Stimulated activated CD8-positive, alpha-beta memory T cell treated with anti-CD3 and anti-CD28 coated beads, Interleukin-15, amount 100 ng/mL, for 48 hours (primary cell): ENCODE results near the gene C14orf132.

Experiments
- DNase-seq, 2 donors: peaks; one replicate each; pipeline ENCODE4 v3.0.0-alpha.2; 2020; ENCODE audit warnings: low read depth in 2 of 2

The C14orf132 gene

DNA sequence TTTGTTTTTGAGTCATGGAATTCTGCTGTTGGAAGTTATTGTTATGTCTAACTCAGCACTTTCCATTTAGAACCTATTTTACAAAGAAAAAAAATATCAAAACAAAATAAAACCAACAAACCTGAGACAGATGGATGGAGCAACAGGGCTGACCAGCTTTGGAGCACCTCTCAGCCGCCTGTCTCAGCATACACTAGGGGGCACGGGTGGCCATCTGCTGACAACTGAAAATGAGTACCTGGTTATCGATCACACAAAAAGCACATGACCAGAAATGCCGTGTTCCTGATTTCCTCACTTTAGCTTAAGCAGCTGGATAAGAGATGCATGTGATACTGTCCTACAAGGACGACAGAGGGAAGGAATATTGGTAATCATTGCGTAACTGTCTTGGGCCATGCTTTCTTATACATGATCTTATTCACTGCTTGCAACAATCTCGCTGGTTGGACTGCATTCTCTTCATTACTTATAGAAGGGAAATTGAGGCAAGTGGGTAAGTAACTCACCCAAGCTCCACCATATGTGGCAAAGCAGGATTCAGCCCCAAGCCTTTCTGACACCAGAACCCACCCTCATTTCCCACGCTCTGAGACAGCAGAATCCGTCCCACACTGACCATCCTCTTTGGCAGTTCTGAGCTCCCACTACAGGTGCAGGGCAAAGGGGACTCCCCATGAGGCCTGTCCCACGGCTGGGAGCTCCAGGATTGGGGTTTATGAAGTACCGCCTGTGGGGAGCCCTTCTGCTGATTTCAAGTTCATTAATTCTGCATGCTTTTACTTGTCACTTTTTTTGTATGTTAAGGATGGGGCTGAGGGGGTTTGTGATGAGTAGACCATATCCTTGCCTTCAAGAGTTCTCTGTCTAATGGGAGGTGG, 43.5 kb downstream of the C14orf132 start:
- no peak for DNase-seq

DNA sequence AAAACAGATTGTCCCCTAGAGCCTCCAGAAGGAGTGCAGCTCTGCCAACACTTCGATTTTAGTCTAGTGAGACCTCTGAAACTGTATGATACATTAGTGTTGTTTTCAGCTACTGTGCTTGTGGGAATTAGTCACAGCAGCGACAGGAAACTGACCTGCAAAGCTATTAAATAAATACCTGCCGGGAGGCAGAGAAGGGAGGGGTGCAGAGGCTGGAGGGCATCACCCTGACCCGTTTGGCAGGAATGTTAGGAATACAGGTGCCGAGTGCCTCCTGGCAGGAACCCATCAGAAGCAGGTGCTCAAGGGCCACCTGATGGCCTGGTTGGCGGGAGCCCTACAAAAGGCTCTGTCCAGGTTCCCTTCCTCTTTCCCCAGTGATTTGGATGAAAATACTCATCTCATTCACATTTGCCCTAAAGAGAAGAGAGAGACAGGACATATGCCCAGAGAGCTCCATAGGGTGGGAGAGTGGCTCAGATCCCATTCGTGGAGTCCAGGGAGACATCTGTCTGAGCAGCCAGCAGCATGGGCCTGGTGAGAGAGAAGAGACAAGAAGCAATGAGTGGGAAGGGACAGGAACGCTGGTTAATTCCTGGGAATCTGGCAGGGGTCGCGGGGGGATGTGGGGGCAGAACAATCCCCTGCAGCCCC, 44.6 kb downstream of the C14orf132 start:
- DNase-seq, result no peak

DNA sequence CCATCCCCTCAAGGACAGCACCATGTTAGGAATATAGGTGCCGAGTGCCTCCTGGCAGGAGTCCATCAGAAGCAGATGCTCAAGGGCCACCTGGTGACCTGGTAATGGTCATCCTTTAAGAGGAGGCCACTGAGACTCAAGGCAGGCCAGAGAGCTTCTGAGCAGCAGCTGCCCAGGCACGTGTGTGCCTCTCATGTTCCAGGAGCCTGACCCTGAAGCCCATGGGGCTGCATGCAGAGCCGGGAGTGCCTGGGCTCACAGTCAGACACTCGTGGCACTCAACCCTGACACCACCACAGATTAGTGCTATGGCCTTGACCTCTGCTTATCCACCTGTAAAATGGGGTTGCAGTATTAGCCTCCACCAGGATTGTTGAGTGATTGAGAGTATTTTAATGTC, 45.6 kb downstream of the C14orf132 start:
- no peak for DNase-seq

DNA sequence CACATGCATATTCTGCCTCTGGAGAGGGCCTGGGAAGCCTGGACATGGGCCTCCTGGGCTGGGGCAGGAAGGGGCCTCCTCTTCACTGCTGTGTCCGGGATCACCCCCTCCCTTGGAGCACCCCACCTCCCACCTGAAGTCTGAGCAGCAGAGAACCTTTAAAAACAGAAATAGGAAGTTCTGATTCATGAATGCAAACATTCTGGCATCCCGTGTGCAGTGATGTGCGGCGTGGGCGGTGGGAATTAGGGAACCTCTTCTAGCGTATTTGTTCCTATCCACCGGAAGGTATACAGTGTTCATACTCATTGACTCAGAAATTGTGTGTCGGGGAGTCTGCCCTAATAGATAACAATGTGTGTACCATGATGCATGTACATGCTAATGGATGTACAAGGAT, 46.2 kb downstream of the C14orf132 start:
- DNase-seq, result no peak

DNA sequence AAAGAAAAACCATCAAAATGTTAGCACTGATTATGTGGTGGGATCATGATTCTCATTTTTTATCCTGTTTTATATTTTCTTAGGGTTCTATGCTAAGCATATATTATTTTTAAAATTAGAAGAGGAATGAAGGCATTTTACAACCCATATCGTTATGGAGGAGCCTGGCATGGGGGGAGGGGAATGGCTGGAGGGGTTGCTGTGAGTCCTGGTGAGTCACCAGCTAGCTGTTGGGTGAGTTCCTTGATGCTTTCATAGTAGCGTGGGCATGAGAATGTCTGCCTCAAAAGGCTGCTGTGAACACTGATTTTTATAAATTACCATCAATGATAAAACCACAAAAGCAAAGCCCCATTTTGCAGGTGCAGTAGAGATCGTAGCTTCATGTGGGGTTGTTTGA, 46.9 kb downstream of the C14orf132 start:
- no peak for DNase-seq

DNA sequence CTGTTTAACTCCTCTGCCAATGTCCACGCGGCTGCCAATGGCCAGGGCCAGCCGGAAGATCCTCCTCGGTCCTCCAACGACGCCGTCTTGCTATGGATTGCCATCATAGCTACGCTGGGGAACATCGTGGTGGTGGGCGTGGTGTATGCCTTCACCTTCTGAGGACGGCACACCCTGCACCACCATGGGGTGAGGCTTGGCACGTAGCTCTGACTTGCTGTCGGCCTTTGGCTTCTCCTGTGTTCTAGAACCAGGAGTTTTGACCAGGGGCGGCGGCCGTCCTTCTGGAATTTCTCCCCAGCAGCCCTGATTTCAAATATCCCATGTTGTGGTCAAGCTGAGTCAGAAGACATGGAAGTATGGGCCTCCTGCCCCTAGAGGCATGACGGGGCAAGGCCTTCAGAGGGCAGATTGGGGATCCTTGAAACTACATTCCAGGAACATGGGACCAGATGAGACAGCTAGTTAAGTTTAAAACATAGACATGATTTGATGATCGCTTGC, 47.5 kb downstream of the C14orf132 start:
- no peak for DNase-seq

DNA sequence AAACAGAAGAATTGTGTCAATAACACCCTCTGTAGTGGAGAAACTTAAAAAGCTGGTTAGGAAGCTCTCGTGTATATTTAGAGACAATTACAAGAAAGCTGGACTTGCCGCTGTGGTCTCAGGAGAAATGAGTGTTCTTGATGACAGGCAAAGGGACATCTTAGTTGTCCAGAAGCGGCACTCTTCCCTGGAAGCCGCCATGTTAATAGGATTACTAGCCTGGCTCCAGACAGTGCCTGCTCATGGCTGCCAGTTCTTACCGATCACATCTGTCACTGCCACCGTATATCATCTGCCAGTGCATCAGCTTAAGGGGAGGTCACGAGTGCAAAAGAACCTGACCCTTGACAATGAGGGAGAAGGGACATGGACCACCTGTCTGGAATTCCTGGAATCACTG, 48.9 kb downstream of the C14orf132 start:
- DNase-seq, result no peak

DNA sequence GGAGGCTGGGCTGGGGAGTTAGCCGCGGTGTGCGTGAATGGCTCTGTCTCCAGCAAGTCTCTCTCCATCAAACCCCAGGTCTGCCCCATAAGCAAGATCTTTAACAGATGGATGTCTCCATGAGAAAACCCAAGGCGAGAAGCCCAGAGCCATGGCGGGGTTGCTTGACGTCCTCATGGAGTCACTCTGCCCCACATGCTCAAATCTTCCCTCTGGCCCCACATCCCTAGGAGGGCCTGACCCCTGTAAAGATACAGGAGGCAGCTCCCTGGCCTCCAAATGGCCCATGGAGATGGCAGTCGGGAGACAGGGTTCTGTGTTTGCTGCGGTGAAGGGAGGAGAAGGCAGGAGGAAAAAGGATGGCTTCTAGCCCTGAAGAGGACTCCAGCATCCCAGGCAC, 49.3 kb downstream of the C14orf132 start:
- DNase-seq, result no peak

DNA sequence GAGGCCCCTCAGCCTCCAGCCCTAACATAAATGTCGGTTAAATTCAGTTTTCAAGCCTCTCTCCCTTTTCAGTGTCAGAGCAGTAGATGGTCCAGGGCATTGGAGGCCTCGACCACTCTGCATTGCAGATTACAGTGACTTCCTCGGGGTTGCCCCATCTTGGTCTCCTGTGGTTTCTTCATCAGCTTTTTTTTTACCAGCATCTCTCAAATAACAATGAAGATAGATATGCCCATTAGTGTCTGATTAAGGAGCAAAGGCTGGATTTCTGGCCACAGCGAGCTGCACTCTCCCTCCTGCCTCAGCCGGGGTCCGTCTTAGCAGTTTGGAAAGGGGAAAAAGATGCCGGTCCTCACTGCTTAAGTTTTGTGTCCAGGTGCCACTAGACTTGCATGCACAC, 49.7 kb downstream of the C14orf132 start:
- DNase-seq, result no peak

DNA sequence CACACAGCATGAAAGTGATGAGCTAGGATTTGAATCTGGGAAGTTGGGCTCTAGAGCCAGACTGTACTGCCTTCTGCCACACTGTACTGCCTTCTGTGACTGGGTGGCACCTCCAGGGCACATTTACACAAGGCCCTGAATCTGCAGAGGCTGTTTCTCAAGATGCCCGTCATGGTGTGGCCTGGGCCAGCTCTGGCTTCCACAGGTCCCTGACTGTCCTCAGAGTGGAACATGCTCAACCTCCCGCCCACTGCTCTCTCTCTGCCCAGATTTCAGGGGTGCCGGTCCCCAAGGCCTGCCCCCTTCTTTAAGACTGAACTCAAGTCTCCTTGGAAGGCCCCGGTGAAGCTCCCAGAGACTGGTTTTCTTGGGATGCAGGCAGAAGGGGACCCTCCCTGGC, 50.2 kb downstream of the C14orf132 start:
- no peak for DNase-seq

DNA sequence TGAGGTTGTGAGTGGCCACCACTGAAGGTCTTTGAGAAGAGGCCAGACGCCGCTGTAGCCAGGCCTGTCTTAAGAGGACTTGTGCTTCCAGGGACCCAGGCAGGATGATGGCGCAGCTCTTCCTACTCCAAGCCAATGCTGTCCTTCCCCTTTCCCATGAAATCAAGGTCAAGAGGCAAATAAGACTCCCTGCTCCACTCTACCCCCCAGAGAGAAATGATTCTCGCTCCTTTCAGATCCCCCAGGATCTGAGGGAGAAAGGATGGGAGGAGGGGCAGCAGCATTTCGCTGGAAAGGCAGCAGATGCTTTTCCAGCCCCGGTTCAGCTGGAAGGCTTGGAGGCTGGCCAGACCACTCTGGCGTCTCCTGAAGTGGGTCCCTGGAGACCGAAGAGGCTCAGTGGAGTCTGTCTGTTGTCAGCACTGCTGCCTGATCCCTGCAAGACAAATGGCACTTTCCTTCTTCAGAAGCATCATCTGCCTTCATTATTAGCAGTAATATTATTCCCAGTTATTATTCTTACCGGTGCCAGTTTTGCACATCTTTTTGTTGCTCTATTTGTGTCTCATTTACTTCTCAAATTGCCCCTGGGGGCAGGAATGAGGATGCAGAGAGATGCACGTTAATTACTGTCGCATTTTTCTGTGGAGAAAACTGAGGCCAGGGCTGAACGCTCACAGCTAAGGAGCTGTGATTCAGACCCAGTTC, 51.4 kb downstream of the C14orf132 start:
- DNase-seq, result no peak

DNA sequence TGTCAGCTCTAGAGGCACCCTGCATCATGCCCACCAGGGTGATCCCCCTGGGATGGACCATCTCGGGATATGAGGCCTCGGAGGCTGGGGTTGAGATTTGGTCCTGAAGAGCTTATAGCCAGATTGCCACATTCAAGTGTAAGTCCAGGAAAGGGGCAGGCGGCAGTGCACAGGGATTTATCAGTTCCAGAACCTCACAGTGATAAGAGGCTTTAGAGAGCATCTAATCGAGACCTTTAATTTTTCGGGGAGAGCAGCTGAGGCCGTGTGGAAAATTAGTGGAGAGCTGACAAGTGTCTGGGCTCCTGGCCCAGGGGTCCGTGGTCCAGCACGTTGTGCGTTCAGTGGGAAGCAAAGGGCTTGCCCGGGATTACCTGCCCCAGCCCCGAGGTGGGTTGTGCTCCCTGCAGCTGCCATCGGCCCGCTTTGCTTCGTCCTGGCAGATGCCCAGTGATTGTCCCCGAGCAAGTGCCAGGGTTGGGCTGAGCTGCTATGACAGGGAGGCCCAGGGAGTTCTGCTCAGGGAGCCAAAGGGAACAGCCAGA, 52.1 kb downstream of the C14orf132 start:
- DNase-seq, result no peak

DNA sequence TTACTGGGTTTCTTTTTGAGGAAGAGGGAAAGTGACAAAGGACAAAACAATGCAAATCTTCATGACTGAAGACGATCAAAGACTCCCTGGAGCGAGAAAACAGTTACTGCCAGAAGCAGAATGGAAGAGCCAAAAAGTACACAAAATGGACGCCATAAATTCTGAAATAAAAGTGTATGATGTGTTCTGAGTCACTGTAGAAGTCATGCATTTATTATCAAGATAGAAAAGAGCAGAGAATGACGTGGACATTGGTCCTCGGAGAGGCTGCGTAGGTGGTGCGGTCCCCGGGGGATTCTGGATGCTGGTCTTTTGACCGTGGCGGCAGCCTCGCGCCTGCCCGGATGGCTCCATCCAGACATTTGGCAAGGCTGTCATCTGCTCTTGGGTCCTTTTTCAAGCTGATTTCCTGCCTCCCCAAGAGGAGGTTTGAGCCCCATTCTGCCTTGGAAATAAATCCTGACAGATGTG, 52.8 kb downstream of the C14orf132 start:
- DNase-seq, result no peak

DNA sequence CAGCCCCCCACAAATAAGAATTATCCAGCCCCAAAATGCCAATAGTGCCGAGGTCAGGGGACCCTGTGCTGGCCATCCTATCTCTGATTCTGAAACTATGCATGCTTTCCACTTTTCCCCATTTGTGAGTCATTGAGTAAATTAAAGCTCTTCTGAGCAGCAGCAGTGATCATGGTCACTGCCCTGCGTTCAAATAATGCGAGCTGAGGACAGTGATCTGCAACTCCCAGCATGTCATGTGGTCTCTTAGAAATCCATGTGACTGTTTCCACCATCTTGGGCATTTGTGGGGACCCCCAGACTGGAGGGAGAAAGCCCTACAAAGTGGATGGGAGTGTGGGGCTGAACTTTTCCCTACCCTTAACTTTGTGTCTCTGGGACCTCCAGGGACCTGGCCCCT, 53.8 kb downstream of the C14orf132 start:
- DNase-seq, result no peak

DNA sequence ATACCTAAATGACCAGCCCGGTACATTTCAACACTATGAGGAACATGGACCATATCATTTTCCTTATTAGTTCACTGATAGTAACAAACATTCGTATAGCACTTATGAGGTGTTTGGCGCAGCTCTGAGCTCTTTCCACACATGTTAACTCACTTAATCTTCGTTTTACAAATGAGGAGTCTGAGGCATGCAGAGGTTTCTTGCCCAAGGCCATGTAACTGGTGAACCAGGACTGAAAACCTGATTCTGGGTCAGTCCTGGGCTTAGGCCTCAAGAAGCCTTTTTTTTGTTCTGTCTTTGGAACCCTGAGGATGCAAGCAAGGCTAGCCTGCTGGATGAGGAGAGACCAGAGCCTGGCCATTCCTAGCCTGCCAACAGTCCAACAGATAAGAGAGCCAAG, 55.0 kb downstream of the C14orf132 start:
- no peak for DNase-seq

DNA sequence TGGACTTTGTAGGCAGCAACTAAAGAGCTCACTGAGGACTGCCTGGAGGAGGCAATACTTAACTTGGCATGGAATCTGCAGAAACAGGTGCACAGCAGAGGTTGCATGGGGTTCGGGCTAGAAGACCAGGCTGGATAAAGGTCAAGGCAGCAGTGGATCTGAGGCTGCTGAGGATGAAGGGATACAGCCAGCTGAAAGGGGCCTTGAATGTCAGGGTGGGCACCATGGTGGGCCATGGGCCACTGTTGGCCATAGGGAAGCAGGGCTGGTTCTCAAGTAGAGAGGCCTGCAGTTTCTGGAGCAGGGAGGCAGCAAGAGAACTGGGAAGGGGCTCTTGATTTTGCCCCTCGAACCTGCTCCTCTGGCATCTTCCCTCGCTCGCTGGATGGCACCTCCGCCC, 55.5 kb downstream of the C14orf132 start:
- no peak for DNase-seq

DNA sequence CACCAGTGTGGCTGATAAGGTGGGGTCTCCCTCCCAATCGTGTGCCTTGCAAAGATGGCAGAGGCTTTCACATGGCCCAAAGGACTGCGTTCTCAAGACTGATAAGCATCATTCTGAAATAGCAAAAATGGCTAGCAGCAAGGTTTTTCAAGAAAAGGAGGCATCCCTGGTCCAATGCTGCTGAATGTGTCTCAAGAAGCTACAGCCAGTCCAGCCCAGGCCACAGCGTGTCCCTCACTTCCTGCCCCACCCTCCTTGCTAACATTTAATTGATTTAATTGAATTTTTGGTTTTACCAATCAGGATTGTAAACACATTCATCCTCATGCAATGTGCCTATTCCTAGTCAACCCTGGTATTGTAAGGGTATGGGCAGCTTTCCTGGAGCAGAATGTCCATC, 55.9 kb downstream of the C14orf132 start:
- DNase-seq, result no peak

DNA sequence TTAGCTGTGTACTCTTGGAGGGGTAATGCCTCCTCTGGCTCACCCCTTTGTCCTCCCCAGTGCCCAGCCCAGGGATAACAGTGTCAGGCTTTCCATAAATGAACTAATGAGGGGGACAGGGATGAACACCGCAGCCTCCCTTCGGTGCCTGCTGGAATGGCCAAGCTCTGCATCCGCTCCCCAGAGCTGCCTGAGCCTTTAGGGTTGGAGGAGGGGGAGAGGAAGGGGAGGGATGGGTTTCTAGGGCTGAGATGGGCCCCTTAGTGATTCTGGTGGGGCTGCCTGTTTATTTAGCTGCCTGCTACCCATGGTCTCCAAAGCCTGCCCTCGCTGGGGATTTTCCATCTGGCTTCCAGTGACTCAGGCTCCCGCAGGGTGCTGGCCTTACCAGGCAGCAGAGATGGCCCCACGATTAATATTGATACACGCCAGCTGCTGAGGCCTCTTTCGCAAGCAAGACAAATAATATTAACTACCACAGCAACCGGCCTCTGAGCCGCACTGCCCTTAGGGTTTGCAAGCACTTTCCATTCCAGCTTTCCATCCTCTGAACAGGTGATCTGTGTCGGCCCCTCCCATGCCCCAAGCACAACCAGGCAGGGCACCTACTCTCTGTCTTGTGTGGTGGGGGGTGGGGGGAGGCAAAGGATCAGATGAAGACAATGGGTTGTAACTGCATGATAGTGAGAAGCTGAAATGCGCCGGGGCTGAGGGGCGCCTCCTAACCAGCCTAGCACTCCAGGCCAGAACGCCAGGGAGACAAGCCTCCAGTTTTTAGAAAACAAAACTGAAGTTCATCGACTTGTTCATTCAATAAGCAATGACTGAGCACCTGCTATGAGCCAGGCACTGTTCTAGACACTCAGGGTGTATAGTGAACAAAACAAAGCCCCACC, 56.7 kb downstream of the C14orf132 start:
- no peak for DNase-seq

DNA sequence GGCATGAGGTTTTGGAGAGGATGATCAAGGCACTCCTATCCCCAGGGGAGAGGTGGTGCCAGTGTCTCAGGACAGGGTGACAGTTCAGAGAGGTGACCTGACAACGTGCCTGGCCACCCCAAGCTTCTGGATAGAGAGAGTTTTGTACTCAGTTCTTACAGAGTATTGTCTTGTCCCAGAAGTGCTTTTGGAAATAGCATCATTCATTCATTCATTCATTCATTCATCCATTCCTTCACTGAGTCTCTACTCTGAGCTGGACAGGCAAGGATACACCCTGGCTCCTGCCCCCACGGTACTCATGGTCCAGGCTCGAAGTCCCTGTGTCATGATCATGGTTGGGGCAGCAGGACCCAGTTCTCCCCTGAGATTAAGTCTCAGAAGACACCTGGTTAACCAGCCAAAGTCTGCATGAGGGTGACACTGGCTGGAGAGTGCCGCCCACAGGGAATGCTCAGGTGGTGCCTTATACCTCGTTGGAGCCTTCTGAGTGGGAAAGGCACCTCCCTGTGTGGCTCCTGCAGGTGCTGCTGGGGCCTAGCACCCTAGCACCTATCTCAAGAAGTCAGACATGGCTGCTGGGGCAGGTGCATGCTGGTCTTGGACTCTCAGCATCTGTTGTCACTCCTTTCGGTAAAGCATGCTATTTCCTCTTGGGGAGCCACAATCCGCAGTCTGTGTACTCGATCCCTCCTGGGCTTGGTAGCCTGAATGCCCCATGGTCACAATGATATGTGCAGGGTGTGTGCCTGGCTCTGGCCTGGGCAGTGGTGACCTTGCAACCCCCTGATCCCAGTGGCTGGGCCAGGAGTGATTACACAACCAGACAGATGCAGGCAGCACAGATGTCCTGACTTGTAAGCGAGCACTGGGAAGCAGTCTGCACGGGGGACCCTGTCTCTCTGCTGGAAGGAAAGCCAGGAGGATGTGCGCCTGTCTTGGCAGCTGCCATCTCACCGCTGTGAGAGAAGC, 57.8 kb downstream of the C14orf132 start:
- no peak for DNase-seq

DNA sequence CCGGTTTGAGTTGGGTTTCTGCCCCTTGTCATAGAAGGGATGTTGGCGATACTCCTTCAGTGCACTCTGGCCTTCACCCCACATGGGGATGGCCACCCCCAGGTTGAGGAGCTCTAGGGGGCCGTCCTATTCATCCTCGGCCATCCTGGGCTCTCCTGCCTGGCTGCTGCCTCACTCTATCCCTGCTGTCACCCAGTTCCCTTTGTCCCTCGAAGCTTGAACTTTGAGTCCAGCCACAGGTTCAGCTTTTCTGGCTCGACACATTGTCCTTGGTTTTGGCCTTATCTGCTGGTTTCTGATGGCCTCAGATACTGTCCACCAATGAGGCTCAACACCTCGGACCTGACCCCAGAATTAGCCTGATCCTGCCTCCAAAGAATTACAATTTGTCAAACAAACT, 58.6 kb downstream of the C14orf132 start:
- DNase-seq, result no peak
